ENCODE data around the gene ACSF2. TPM values are rescaled to one million over a fixed set of nuclear protein-coding genes. Genes with fewer than 3 reads are reported as not detected.

The ACSF2 gene
- polyA plus RNA-seq, 2 of the 4 experiments (the other 2 are of a cell fraction) = 24.4 to 33.6 TPM

DNA sequence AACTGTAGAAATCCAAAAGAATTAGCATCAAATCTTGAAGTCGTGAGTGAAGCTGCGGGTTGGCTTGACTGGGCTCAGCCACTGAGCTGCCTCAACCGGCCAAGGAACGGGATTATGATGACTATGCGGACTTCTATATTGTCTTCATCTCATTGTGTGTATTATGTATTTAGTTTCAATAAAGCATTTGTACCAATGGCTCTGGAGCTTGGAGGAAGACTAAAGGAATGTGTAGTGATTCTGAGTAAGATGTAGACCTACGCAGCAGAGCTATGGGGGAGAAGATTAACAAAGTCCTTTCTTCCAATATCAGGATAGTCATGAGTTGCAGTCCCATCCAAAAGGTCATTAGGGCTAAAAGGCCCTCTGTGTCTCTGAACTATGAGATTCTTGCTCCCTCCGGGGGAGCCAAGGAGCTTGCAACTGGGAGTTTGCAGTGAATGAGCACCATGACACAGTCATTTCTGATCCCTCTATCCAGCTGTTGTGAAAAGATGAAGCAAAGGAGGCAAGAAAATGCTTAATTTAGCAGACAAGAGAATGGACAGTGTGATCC is 44.7 kb upstream of the ACSF2 start:
- ChIA-PET POLR2A (interaction anchor here (0.9 to 1.0 kb wide), 2 partner anchors 17 to 35 kb away, joined by 3 to 4 read pairs; partner anchors contain the start of gene XYLT2), CTCF (interaction anchor here (0.8 to 33.9 kb wide), 6 partner anchors 9 to 158 kb away, joined by 3 to 445 read pairs (median 5); partner anchors contain the start of gene LRRC59)
- 88% methylated on average over 7 of the region's 7 CpGs for WGBS (ENCODE audit: missing lambda C conversion rate)
- TF ChIP-seq TFCP2L1 (CRISPR knock-in tag; IDR thresholded peaks at IDR 0.05) (no peak), RARB (CRISPR knock-in tag; IDR thresholded peaks at IDR 0.05) (no peak), MAFK (IDR thresholded peaks at IDR 0.05; ENCODE audit: partially characterized antibody) (peak; percentile 55)
- no peak for DNase-seq (ENCODE audit: low read depth in 1 of 2, low spot score in 1 of 2)
- Histone ChIP-seq H3K4me2 (no peak overlapping the region), H3K9me3 (no peaks in the 10 kb centered on the region), H3K4me1 (no peaks in the 10 kb centered on the region), H3K4me3 (no peak overlapping the region), H3K27ac (no peak overlapping the region)
- no peak for ATAC-seq
- no peak for FAIRE-seq

DNA sequence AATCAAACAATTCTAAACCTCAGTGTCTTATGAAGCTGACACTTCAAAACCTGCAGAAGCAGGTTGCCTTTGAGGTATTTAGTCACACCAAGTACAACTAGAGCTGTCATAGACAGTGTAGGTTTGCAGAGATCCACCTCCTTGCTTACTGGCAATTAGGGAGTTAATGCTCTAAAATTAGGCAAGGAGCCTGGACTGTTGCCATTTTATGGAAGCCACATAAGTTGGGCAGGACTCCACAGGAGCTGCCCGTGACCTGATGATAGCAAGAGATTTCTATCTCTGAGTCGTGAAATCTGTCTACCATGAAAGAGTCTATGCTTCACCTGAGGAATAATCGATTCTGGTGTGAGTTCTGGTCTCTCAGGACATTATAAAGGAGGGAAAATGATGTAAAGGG is 44.1 kb upstream of the ACSF2 start:
- Histone ChIP-seq H3K4me3 (no peak overlapping the region), H3K4me1 (no peaks in the 10 kb centered on the region), H3K4me2 (no peak overlapping the region), H3K9me3 (no peaks in the 10 kb centered on the region), H3K27ac (no peak overlapping the region)
- CTCF ChIA-PET = interaction anchor here (1.4 to 33.9 kb wide), 4 partner anchors 10 to 100 kb away, joined by 3 to 445 read pairs (median 56); partner anchors contain the start of gene LRRC59
- TF ChIP-seq SMC3 (IDR thresholded peaks at IDR 0.05) = no peak
- TF ChIP-seq KDM5A (IDR thresholded peaks at IDR 0.05) = no peak
- no peak for TF ChIP-seq GATA3 (IDR thresholded peaks at IDR 0.05; ENCODE audit: borderline replicate concordance)
- TF ChIP-seq CEBPB (IDR thresholded peaks at IDR 0.05) = no peak
- TF ChIP-seq NFE2L2 (conservative IDR thresholded peaks at IDR 0.05; ENCODE audit: low read length) = no peak
- TF ChIP-seq CHD2 (IDR thresholded peaks at IDR 0.05; ENCODE audit: low read length, partially characterized antibody) = no peak
- no peak for TF ChIP-seq ATOH8 (CRISPR knock-in tag; IDR thresholded peaks at IDR 0.05; ENCODE audit: low read depth)
- no peak for TF ChIP-seq FOXS1 (CRISPR knock-in tag; IDR thresholded peaks at IDR 0.05)
- no peak for TF ChIP-seq HDAC2 (IDR thresholded peaks at IDR 0.05)
- TF ChIP-seq, protein P1, sequence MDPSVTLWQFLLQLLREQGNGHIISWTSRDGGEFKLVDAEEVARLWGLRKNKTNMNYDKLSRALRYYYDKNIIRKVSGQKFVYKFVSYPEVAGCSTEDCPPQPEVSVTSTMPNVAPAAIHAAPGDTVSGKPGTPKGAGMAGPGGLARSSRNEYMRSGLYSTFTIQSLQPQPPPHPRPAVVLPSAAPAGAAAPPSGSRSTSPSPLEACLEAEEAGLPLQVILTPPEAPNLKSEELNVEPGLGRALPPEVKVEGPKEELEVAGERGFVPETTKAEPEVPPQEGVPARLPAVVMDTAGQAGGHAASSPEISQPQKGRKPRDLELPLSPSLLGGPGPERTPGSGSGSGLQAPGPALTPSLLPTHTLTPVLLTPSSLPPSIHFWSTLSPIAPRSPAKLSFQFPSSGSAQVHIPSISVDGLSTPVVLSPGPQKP (IDR thresholded peaks at IDR 0.05; ENCODE audit: low read depth, low read length) = no peak
- no peak for TF ChIP-seq RFX5 (IDR thresholded peaks at IDR 0.05)
- no peak for TF ChIP-seq BCL3 (IDR thresholded peaks at IDR 0.05)
- no peak for TF ChIP-seq JUNB (IDR thresholded peaks at IDR 0.05)
- TF ChIP-seq RNF2 (IDR thresholded peaks at IDR 0.05; ENCODE audit: borderline replicate concordance, low read depth) = no peak
- no peak for TF ChIP-seq HOXA7 (CRISPR knock-in tag; IDR thresholded peaks at IDR 0.05)
- 48% methylated on average over 3 of the region's 3 CpGs for WGBS (ENCODE audit: missing lambda C conversion rate)
- POLR2A ChIA-PET = interaction anchor here (0.9 to 1.0 kb wide), 2 partner anchors 16 to 36 kb away, joined by 3 to 4 read pairs; partner anchors contain the start of genes LRRC59 and XYLT2
- DNase-seq (ENCODE audit: low read depth in 1 of 2, low spot score in 1 of 2) (no peak), ATAC-seq (no peak), FAIRE-seq (no peak)

GRCh38 chr17:50382931-50383330 is 43.1 kb upstream of the ACSF2 start:
- WGBS (ENCODE audit: missing lambda C conversion rate) = 87% methylated on average over 12 of the region's 12 CpGs
- no peak for TF ChIP-seq NR3C1 (IDR thresholded peaks at IDR 0.05)
- no peak for TF ChIP-seq JUNB (IDR thresholded peaks at IDR 0.05)
- TF ChIP-seq MAFK (IDR thresholded peaks at IDR 0.05; ENCODE audit: partially characterized antibody) = no peak
- no peak for TF ChIP-seq CBX8 (IDR thresholded peaks at IDR 0.05)
- no peak for TF ChIP-seq FOSL2 (IDR thresholded peaks at IDR 0.05)
- TF ChIP-seq FOSL2 (CRISPR knock-in tag; IDR thresholded peaks at IDR 0.05) = no peak
- TF ChIP-seq HOXB5 (CRISPR knock-in tag; IDR thresholded peaks at IDR 0.05) = no peak
- TF ChIP-seq HDAC2 (IDR thresholded peaks at IDR 0.05) = no peak
- Histone ChIP-seq H3K4me1 (no peaks in the 10 kb centered on the region), H3K4me3 (no peak overlapping the region), H3K4me2 (no peak overlapping the region), H3K9me3 (no peaks in the 10 kb centered on the region), H3K27ac (no peak overlapping the region)
- FAIRE-seq (no peak), ATAC-seq (no peak), DNase-seq (ENCODE audit: low read depth in 1 of 2, low spot score in 1 of 2) (no peak)
- POLR2A ChIA-PET = interaction anchor here (1.0 kb wide), 1 partner anchor 15 kb away, joined by 3 read pairs; the partner anchor contains the start of gene LRRC59
- CTCF ChIA-PET = interaction anchor here (0.6 to 33.9 kb wide), 4 partner anchors 10 to 99 kb away, joined by 3 to 445 read pairs (median 56); partner anchors contain the start of gene LRRC59
